ENCODE measurements around the gene DIP2B.

The DIP2B gene

DNA sequence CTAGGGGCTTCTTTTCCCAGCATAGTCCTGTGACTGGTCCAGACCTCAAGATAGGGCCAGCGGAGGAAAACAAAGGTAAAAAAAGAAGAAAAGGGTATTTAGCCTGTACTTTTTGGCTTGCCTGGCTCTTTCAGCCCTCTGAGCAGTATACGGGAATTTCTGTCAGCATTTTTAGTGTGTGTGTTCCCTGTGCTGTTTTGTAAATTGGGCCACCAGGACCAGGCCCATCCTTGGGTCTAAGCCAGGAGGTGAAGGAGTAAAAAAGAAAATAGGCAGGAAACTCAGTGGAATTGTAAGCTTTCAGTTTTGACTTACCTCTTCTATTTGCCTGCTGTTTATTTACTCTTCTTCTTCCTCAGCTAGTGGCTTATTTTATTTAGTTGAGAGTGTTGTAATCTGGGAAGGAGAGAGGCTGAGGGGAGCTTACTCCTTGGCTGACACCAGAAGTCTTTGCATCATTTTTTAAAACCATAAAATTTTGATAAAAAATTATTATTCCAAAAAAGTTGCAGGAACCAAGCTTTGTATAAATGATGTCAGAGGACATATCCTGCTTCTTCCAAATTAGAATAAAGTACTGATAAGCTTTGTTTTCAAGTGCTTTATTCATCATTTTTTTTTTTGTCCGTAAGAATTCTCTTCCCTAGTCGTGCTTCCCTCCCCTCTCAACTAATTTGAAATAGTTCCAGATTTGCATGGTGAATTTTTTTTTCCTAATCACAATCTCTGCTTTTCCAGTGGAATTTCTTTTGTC, 63.7 kb downstream of the DIP2B start:
- Mint-ChIP-seq H3K9me3 (no peaks in the 10 kb centered on the region), H3K27me3 (no peaks in the 10 kb centered on the region), H3K4me3 (no peak overlapping the region), H3K36me3 (ENCODE audit: low read depth) (peaks cover 2% of the 10 kb centered on the region), H3K4me1 (peaks cover 61% of the 10 kb centered on the region), H3K27ac (no peak overlapping the region)
- ATAC-seq: no peak
- no peak for DNase-seq

GRCh38 chr12:50569321-50569720, 64.5 kb downstream of the DIP2B start:
- Mint-ChIP-seq H3K9me3 (no peaks in the 10 kb centered on the region), H3K36me3 (ENCODE audit: low read depth) (peaks cover 2% of the 10 kb centered on the region), H3K4me1 (peaks cover 57% of the 10 kb centered on the region), H3K4me3 (no peak overlapping the region), H3K27me3 (no peaks in the 10 kb centered on the region), H3K27ac (no peak overlapping the region)
- DNase-seq (no peak), ATAC-seq (no peak)

DNA sequence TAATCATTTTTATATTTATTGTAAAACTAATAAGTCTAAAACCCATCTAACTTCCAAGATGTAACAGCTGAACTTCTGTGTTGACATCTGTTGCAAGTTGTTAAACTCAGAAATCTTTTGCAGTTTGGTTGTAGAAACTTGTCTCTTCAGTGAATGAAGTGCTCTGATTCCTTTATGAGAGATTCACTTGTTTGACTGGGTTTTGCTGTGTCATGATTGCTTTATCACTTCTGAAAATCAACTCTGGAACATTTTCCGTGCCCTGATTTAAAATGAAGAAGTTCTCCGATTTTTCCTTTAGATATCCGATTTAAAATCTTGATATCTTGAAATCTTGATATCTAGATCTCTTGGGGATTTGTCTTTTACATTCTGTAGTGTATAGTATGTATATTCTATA, 65.1 kb downstream of the DIP2B start:
- no peak for DNase-seq
- Mint-ChIP-seq H3K4me3 (no peak overlapping the region), H3K27ac (no peak overlapping the region), H3K4me1 (peaks cover 53% of the 10 kb centered on the region), H3K9me3 (no peaks in the 10 kb centered on the region), H3K27me3 (no peaks in the 10 kb centered on the region), H3K36me3 (ENCODE audit: low read depth) (peaks cover 2% of the 10 kb centered on the region)
- no peak for ATAC-seq

DNA sequence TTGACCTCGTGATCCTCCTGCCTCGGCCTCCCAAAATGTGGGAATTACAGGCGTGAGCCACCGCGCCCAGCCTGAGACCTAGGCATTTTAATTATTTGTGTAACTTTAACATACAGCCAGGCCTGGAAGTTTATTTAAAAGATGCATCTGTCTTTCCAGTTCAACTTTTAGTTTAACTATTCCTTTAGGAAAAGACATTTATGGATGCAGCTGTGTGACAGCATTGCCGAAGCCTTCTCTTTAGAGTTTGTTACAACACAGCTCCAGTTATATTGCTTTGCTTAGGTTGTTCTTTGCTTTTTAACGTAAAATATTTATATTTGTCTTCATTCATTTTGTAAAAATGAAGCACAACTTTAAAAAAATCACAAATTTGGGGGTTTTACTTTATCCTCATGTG, 67.0 kb downstream of the DIP2B start:
- ATAC-seq (no peak), DNase-seq (no peak)
- no peaks in the 10 kb centered on the region for H3K9me3 Mint-ChIP-seq
- no peak overlapping the region for H3K27ac Mint-ChIP-seq
- no peaks in the 10 kb centered on the region for H3K36me3 Mint-ChIP-seq (ENCODE audit: low read depth)
- no peak overlapping the region for H3K4me3 Mint-ChIP-seq
- no peaks in the 10 kb centered on the region for H3K27me3 Mint-ChIP-seq
- peaks cover 45% of the 10 kb centered on the region for H3K4me1 Mint-ChIP-seq

DNA sequence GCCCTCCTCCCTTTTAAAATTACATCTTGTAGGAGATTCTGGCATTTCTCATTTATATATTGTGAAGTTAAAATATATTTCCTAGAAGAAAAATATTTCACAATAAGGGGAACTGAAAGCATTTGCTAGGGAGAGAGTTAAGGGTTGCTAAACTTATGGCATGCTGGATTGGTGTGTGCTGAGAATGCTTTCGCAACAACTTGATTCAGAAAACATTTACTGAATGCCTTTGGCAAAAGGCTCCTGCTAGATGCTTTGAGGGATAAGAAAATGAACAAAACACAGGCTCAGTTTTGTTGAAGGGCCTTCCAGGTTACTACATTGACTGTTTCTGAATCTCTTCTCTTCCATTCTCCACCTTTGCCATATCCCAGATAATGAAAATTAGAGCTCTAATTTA, 67.5 kb downstream of the DIP2B start:
- Mint-ChIP-seq H3K4me1 (peaks cover 41% of the 10 kb centered on the region), H3K27ac (no peak overlapping the region), H3K36me3 (ENCODE audit: low read depth) (no peaks in the 10 kb centered on the region), H3K4me3 (no peak overlapping the region), H3K9me3 (no peaks in the 10 kb centered on the region), H3K27me3 (no peaks in the 10 kb centered on the region)
- ATAC-seq (no peak), DNase-seq (no peak)

DNA sequence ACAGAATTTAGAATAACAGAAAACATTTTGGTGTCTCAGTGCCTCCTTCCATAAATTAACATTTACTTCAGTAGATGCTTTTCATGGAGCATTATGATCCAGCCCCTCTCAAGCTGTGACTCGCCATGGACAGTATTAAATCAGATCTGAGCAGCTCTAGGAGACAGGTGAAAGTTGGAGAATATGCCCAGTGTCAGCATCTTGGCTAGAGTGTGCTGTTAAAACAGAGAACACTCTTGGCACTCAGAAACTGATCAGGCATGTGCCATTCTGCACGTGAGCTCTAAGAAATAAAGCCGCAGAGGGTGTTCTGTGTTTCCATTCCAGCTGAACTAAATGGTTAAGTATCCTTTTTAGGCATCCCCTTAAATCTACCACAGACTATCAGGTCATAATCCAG, 68.0 kb downstream of the DIP2B start:
- peaks cover 41% of the 10 kb centered on the region for H3K4me1 Mint-ChIP-seq
- no peaks in the 10 kb centered on the region for H3K36me3 Mint-ChIP-seq (ENCODE audit: low read depth)
- no peak overlapping the region for H3K4me3 Mint-ChIP-seq
- ATAC-seq (no peak), DNase-seq (no peak)
- H3K9me3 Mint-ChIP-seq: no peaks in the 10 kb centered on the region
- H3K27ac Mint-ChIP-seq: no peak overlapping the region
- no peaks in the 10 kb centered on the region for H3K27me3 Mint-ChIP-seq

GRCh38 chr12:50573271-50573670, 68.5 kb downstream of the DIP2B start:
- H3K4me1 Mint-ChIP-seq: peaks cover 40% of the 10 kb centered on the region
- H3K36me3 Mint-ChIP-seq (ENCODE audit: low read depth): no peaks in the 10 kb centered on the region
- H3K27ac Mint-ChIP-seq: no peak overlapping the region
- H3K27me3 Mint-ChIP-seq: no peaks in the 10 kb centered on the region
- no peak overlapping the region for H3K4me3 Mint-ChIP-seq
- no peaks in the 10 kb centered on the region for H3K9me3 Mint-ChIP-seq
- DNase-seq (no peak), ATAC-seq (no peak)

GRCh38 chr12:50574601-50575348, 70.0 kb downstream of the DIP2B start:
- H3K9me3 Mint-ChIP-seq: no peaks in the 10 kb centered on the region
- H3K36me3 Mint-ChIP-seq (ENCODE audit: low read depth): no peaks in the 10 kb centered on the region
- no peak overlapping the region for H3K27ac Mint-ChIP-seq
- H3K4me1 Mint-ChIP-seq: peaks cover 39% of the 10 kb centered on the region
- ATAC-seq: no peak
- no peaks in the 10 kb centered on the region for H3K27me3 Mint-ChIP-seq
- DNase-seq: no peak
- H3K4me3 Mint-ChIP-seq: no peak overlapping the region

DNA sequence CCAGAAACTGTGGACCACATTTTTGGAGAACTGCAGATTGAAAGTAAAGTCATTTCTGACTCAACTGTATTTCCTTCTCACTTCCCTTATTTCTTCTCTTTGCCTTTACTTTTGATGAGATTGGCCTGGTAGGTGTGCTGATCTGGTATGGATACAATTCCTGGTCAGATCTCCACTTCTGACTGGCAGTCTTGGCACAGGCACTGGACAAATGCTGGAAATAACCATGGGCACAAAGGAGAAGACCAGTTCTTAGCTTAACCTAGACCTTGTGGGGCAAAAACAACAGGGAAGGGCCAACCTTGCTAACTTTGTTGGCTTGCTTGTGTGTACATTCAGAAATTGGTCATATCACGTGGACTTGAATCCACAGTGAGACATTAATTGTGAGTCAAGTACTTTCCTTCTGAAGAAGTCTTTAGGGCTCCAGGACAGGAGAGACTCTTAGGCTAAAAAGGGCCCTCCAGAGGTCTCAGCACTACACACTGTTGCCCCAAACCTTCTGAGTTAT, 75.0 kb downstream of the DIP2B start:
- no peaks in the 10 kb centered on the region for H3K9me3 Mint-ChIP-seq
- peaks cover 2% of the 10 kb centered on the region for H3K36me3 Mint-ChIP-seq (ENCODE audit: low read depth)
- no peaks in the 10 kb centered on the region for H3K27me3 Mint-ChIP-seq
- ATAC-seq (peak; percentile 41), DNase-seq (no peak)
- peak overlapping the region; percentile 15 for H3K27ac Mint-ChIP-seq
- H3K4me3 Mint-ChIP-seq: no peak overlapping the region
- H3K4me1 Mint-ChIP-seq: peaks cover 44% of the 10 kb centered on the region

- Mint-ChIP-seq H3K27me3 (no peaks in the 10 kb centered on the region), H3K4me3 (no peak overlapping the region), H3K4me1 (peaks cover 39% of the 10 kb centered on the region), H3K9me3 (no peaks in the 10 kb centered on the region), H3K27ac (peak overlapping the region; percentile 9), H3K36me3 (ENCODE audit: low read depth) (peaks cover 2% of the 10 kb centered on the region)
- DNase-seq (no peak), ATAC-seq (no peak)
These were observed 75.7 kb downstream of the DIP2B start for GRCh38 chr12:50580436-50580835.

DNA sequence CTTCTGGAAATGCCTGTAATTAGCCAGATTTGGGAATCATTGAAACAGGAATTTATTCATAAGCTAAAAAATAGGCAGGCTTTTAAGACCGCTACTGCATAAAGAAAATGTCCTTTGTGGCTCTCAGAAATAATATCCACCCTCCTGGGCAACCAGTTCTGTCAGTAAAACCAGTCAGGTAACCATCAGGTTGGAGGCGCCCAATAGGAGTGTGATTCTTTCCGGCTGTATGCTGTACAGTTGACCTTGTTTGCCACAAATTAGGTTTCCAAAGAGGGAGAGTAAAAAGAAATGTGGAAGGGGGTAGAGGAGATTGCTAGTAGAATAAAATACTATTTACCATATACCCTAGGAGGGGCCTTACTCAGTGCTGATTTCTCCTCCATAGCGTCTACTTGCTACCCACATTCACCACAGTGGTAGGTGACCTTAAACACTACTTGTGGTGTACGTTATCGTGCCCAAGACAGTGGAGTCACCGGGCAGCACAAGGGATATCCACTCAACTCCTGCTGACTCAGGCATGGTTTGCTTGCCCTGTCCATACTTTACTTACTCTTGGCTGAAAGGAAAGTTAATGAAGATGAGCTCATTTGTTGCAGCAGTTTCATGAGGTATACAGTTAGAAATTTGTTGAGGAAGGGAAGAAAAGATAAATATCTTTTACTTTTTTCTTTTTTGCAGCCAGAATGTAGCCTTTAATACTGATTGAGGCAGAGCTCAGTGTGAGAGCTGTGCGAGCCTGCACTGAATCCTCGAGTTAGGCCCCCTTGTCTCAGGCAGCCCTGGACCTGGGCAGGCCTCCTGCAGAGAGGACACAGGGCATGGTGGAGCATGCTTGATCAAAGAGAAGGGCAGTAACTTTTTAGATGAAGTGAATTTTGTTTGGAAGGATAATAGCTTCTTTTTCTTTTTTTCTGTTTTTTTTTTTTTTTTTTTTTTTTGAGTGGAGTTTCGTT, 76.7 kb downstream of the DIP2B start:
- peak; percentile 87 for ATAC-seq
- peaks cover 2% of the 10 kb centered on the region for H3K36me3 Mint-ChIP-seq (ENCODE audit: low read depth)
- H3K27ac Mint-ChIP-seq: peak overlapping the region; percentile 38
- H3K4me1 Mint-ChIP-seq: peaks cover 39% of the 10 kb centered on the region
- DNase-seq: peak; percentile 20
- H3K4me3 Mint-ChIP-seq: no peak overlapping the region
- no peaks in the 10 kb centered on the region for H3K27me3 Mint-ChIP-seq
- no peaks in the 10 kb centered on the region for H3K9me3 Mint-ChIP-seq

DNA sequence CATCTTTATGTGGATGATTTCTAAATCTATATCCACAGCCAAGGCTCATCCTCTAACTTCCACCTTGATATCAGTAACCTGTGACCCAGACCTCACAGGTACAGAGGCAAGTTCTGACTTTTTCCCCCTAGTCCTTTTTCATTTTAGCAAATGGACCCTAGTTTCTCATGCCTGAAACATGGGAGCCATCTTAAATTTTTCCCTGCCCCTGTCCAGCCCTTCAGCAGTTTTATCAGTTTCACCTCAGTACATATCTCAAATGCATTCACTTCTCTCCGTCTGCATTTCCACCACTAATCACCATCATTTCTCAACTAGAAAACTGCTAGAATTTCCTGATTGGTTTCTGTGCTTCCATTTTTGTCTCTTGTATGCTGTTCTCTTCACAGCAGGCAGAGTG, 79.3 kb downstream of the DIP2B start:
- Mint-ChIP-seq H3K4me1 (peaks cover 47% of the 10 kb centered on the region), H3K9me3 (no peaks in the 10 kb centered on the region), H3K4me3 (no peak overlapping the region), H3K36me3 (ENCODE audit: low read depth) (peaks cover 2% of the 10 kb centered on the region), H3K27me3 (no peaks in the 10 kb centered on the region), H3K27ac (no peak overlapping the region)
- no peak for DNase-seq
- no peak for ATAC-seq

- no peaks in the 10 kb centered on the region for H3K36me3 Mint-ChIP-seq (ENCODE audit: low read depth)
- ATAC-seq (peak; percentile 96), DNase-seq (peak; percentile 29)
- H3K9me3 Mint-ChIP-seq: no peaks in the 10 kb centered on the region
- H3K4me3 Mint-ChIP-seq: peak overlapping the region; percentile 18
- H3K27me3 Mint-ChIP-seq: no peaks in the 10 kb centered on the region
- peak overlapping the region; percentile 83 for H3K27ac Mint-ChIP-seq
- peaks cover 43% of the 10 kb centered on the region for H3K4me1 Mint-ChIP-seq
These were observed 85.1 kb downstream of the DIP2B start for GRCh38 chr12:50589650-50590435.

DNA sequence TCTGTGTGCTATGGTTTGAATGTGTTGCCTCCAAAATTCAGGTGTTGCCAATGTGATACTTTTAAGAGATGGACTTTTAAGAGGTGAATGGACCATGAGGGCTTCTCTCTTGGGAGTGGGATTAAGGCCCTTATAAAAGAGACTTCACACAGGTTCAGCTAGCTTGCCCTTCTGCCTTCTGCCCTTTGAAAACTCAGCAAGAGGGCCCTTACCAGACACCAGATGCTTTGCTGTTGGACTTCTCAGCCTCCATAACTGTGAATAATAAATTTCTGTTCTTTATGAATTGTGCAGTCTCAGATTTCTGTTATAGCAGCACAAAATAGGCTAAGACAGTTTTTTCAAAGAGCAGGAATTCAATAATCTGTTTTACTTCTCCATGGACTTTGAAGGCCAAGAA, 86.1 kb downstream of the DIP2B start:
- peaks cover 43% of the 10 kb centered on the region for H3K4me1 Mint-ChIP-seq
- DNase-seq: no peak
- no peak overlapping the region for H3K4me3 Mint-ChIP-seq
- H3K27ac Mint-ChIP-seq: peak overlapping the region; percentile 83
- no peaks in the 10 kb centered on the region for H3K9me3 Mint-ChIP-seq
- H3K27me3 Mint-ChIP-seq: no peaks in the 10 kb centered on the region
- H3K36me3 Mint-ChIP-seq (ENCODE audit: low read depth): no peaks in the 10 kb centered on the region
- ATAC-seq: no peak

Data from activated naive CD8-positive, alpha-beta T cell treated with anti-CD3 and anti-CD28 coated beads, Interleukin-2, amount 50 U/mL, for 24 hours (primary cell).